Activated naive CD4-positive, alpha-beta T cell treated with anti-CD3 and anti-CD28 coated beads for 36 hours (primary cell): ENCODE data around the gene GALR3. TPM values are rescaled to one million over a fixed set of nuclear protein-coding genes. Genes with fewer than 3 reads are reported as not detected.

Experiments
- CTCF ChIA-PET: fragments of 350-600 bp; sonication (Branson Sonifier 250); formaldehyde crosslinking; loops from one replicate; lab custom pipeline; 2021; ENCODE audit warnings: antibody characterized with exemption; lab: Charles Lee
- DNase-seq: peaks from one replicate; pipeline ENCODE4 v3.0.0-alpha.2; 2020
- H3K27ac Mint-ChIP-seq: one replicate; pipeline ENCODE4 v1.8.0; 2021; ENCODE audit warnings: mild to moderate bottlenecking, mixed read lengths
- H3K27me3 Mint-ChIP-seq: one replicate; pipeline ENCODE4 v1.8.0; 2021; ENCODE audit warnings: low read depth, mixed read lengths
- H3K36me3 Mint-ChIP-seq: one replicate; pipeline ENCODE4 v1.8.0; 2021; ENCODE audit warnings: low read depth, mixed read lengths
- H3K4me1 Mint-ChIP-seq: one replicate; pipeline ENCODE4 v1.8.0; 2021; ENCODE audit warnings: low read depth, mixed read lengths
- H3K4me3 Mint-ChIP-seq: one replicate; pipeline ENCODE4 v1.8.0; 2021; ENCODE audit warnings: mild to moderate bottlenecking, moderate library complexity, mixed read lengths
- H3K9me3 Mint-ChIP-seq: one replicate; pipeline ENCODE4 v1.8.0; 2021; ENCODE audit warnings: mixed read lengths
- intact Hi-C: fragments of 100-400 bp; cut with micrococcal nuclease; formaldehyde crosslinking; loops from one replicate; pipeline ENCODE4 v1.15.1; 2023
- total RNA-seq, 2 experiments: library from RNA; stranded (reverse); gene quantifications; one replicate each; pipeline ENCODE4 v1.2.3, GENCODE V29; 2021

GALR3 gene
- total RNA-seq: not detected

- no peaks in the 10 kb centered on the region for H3K9me3 Mint-ChIP-seq
- DNase-seq: no peak
- H3K36me3 Mint-ChIP-seq: no peaks in the 10 kb centered on the region
- intact Hi-C loops: no loop called here
- H3K4me1 Mint-ChIP-seq: peaks cover 9% of the 10 kb centered on the region
- H3K4me3 Mint-ChIP-seq: peak within 1 kb of the TSS; percentile 43
- CTCF ChIA-PET: interaction anchor here (0.5 to 1.4 kb wide), 7 partner anchors 13 to 197 kb away, joined by 3 to 5 read pairs (median 3); no protein-coding TSS in a partner anchor
- peaks cover 26% of the 10 kb centered on the region for H3K27me3 Mint-ChIP-seq
- H3K27ac Mint-ChIP-seq: no peak within 1 kb of the TSS
These were observed at the start of gene GALR3 for GRCh38 chr22:37823134-37823985. TSS of gene GALR3 (plus strand) at chr22:37823382. CDS start at chr22:37823407, 25 bp downstream.

GRCh38 chr22:37774728-37775127 is 48.5 kb upstream of the GALR3 start:
- H3K9me3 Mint-ChIP-seq: no peaks in the 10 kb centered on the region
- no peaks in the 10 kb centered on the region for H3K4me1 Mint-ChIP-seq
- intact Hi-C loops: loop anchor here (10.0 kb wide), 1 partner anchor 60 kb away; no protein-coding TSS in a partner anchor
- no peak overlapping the region for H3K27ac Mint-ChIP-seq
- no peak for DNase-seq
- H3K27me3 Mint-ChIP-seq: no peaks in the 10 kb centered on the region
- H3K4me3 Mint-ChIP-seq: no peak overlapping the region
- CTCF ChIA-PET: no interaction called here
- H3K36me3 Mint-ChIP-seq: no peaks in the 10 kb centered on the region

GRCh38 chr22:37775785-37776638 is 47.2 kb upstream of the GALR3 start:
- DNase-seq: no peak
- Mint-ChIP-seq H3K4me3 (no peak overlapping the region), H3K27me3 (no peaks in the 10 kb centered on the region), H3K27ac (no peak overlapping the region), H3K36me3 (no peaks in the 10 kb centered on the region), H3K9me3 (no peaks in the 10 kb centered on the region), H3K4me1 (no peaks in the 10 kb centered on the region)
- CTCF ChIA-PET: no interaction called here
- intact Hi-C loops: loop anchor here (10.0 kb wide), 1 partner anchor 61 kb away; no protein-coding TSS in a partner anchor

GRCh38 chr22:37776639-37777005 is 46.6 kb upstream of the GALR3 start:
- CTCF ChIA-PET: no interaction called here
- H3K36me3 Mint-ChIP-seq: no peaks in the 10 kb centered on the region
- DNase-seq: no peak
- H3K27ac Mint-ChIP-seq: no peak overlapping the region
- H3K9me3 Mint-ChIP-seq: no peaks in the 10 kb centered on the region
- H3K27me3 Mint-ChIP-seq: no peaks in the 10 kb centered on the region
- no peaks in the 10 kb centered on the region for H3K4me1 Mint-ChIP-seq
- intact Hi-C loops: loop anchor here (10.0 kb wide), 1 partner anchor 62 kb away; no protein-coding TSS in a partner anchor
- H3K4me3 Mint-ChIP-seq: no peak overlapping the region

- CTCF ChIA-PET: no interaction called here
- Mint-ChIP-seq H3K4me1 (no peaks in the 10 kb centered on the region), H3K9me3 (no peaks in the 10 kb centered on the region), H3K27me3 (no peaks in the 10 kb centered on the region), H3K36me3 (no peaks in the 10 kb centered on the region), H3K4me3 (no peak overlapping the region), H3K27ac (no peak overlapping the region)
- intact Hi-C loops: loop anchor here (10.0 kb wide), 1 partner anchor 62 kb away; no protein-coding TSS in a partner anchor
- no peak for DNase-seq
These were observed 46.0 kb upstream of the GALR3 start for GRCh38 chr22:37777122-37777687.

- no peaks in the 10 kb centered on the region for H3K27me3 Mint-ChIP-seq
- no peak overlapping the region for H3K27ac Mint-ChIP-seq
- CTCF ChIA-PET: no interaction called here
- H3K36me3 Mint-ChIP-seq: no peaks in the 10 kb centered on the region
- intact Hi-C loops: loop anchor here (10.0 kb wide), 1 partner anchor 64 kb away; no protein-coding TSS in a partner anchor
- no peak for DNase-seq
- no peaks in the 10 kb centered on the region for H3K4me1 Mint-ChIP-seq
- no peaks in the 10 kb centered on the region for H3K9me3 Mint-ChIP-seq
- no peak overlapping the region for H3K4me3 Mint-ChIP-seq
These were observed 44.7 kb upstream of the GALR3 start for GRCh38 chr22:37778370-37779009.

- no peaks in the 10 kb centered on the region for H3K4me1 Mint-ChIP-seq
- H3K4me3 Mint-ChIP-seq: no peak overlapping the region
- no peak for DNase-seq
- CTCF ChIA-PET: no interaction called here
- no peak overlapping the region for H3K27ac Mint-ChIP-seq
- intact Hi-C loops: no loop called here
- H3K9me3 Mint-ChIP-seq: no peaks in the 10 kb centered on the region
- peaks cover 2% of the 10 kb centered on the region for H3K27me3 Mint-ChIP-seq
- no peaks in the 10 kb centered on the region for H3K36me3 Mint-ChIP-seq
These were observed 41.6 kb upstream of the GALR3 start for GRCh38 chr22:37781434-37782059.

GRCh38 chr22:37782340-37783168 is 40.6 kb upstream of the GALR3 start:
- no peak overlapping the region for H3K4me3 Mint-ChIP-seq
- no peak for DNase-seq
- CTCF ChIA-PET: no interaction called here
- H3K27ac Mint-ChIP-seq: no peak overlapping the region
- intact Hi-C loops: no loop called here
- no peaks in the 10 kb centered on the region for H3K36me3 Mint-ChIP-seq
- peaks cover 2% of the 10 kb centered on the region for H3K27me3 Mint-ChIP-seq
- no peaks in the 10 kb centered on the region for H3K4me1 Mint-ChIP-seq
- no peaks in the 10 kb centered on the region for H3K9me3 Mint-ChIP-seq

- no peaks in the 10 kb centered on the region for H3K36me3 Mint-ChIP-seq
- CTCF ChIA-PET: no interaction called here
These were observed 38.2 kb upstream of the GALR3 start for GRCh38 chr22:37784829-37785495.

GRCh38 chr22:37790234-37790633 is 32.9 kb upstream of the GALR3 start:
- no peak for DNase-seq
- Mint-ChIP-seq H3K4me3 (no peak overlapping the region), H3K27me3 (peaks cover 2% of the 10 kb centered on the region), H3K4me1 (no peaks in the 10 kb centered on the region), H3K36me3 (no peaks in the 10 kb centered on the region), H3K27ac (no peak overlapping the region), H3K9me3 (no peaks in the 10 kb centered on the region)
- intact Hi-C loops: no loop called here
- CTCF ChIA-PET: no interaction called here

More at GRCh38 chr22:37784829-37785495, 38.2 kb upstream of the GALR3 start:
- intact Hi-C loops: no loop called here
- DNase-seq: no peak
- Mint-ChIP-seq H3K9me3 (no peaks in the 10 kb centered on the region), H3K4me1 (no peaks in the 10 kb centered on the region), H3K27me3 (peaks cover 2% of the 10 kb centered on the region), H3K27ac (no peak overlapping the region), H3K4me3 (no peak overlapping the region)
